OCI-LY3 (cell line): ENCODE measurements around the gene ACAD10.

ENCODE experiments used
- EZH2phosphoT487 ChIP-seq: fragments of 200-600 bp; shearing (Covaris generic); IDR thresholded peaks from 2 replicates; pipeline ENCODE4 v1.6.1; 2018; ENCODE audit warnings: antibody characterized with exemption, mixed run types, low read depth
- TF ChIP-seq, protein P1 (sequence below): fragments of 200-600, 300-600 bp; sonication (generic); IDR thresholded peaks from 2 replicates; pipeline ENCODE4 v1.5.1; 2014; ENCODE audit warnings: antibody characterized with exemption, low read length, low read depth

DNA sequence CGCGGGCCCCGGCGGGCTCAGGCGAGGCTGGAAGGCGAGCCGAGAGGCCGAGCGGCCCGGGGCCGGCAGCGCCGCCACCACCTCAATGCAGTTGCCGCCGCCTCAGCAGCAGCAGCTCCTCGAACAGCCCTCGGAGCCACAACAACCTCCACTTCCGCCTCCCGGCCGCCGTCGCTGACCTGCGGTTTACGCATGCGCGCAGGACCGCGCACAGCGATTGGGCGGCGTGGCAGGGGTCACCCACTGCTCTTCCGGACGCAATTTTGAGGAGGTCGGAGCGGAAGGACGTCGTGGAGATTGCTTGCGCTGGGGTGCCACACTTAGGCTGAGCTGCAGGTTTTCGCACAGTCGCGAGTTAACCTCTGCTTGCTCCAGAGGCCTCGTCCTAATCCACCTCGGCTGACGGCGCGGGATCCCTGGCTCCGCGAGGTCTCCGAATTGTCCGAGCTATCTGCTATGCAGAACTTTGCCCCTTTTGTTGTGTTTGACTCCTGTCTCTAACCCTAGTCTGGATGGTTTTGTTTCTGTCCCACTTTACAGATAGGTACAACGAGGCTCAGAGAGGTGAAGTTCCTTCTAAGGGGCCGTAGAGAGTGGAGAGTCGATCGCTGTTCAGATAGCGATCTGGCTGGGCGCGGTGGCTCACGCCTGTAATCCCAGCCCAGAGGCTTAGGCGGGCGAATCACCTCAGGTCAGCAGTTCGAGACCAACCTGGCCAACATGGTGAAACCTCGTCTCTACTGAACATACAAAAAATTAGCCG lies at the start of gene ACAD10, which contains the start of gene BRAP:
- TF ChIP-seq, protein P1, sequence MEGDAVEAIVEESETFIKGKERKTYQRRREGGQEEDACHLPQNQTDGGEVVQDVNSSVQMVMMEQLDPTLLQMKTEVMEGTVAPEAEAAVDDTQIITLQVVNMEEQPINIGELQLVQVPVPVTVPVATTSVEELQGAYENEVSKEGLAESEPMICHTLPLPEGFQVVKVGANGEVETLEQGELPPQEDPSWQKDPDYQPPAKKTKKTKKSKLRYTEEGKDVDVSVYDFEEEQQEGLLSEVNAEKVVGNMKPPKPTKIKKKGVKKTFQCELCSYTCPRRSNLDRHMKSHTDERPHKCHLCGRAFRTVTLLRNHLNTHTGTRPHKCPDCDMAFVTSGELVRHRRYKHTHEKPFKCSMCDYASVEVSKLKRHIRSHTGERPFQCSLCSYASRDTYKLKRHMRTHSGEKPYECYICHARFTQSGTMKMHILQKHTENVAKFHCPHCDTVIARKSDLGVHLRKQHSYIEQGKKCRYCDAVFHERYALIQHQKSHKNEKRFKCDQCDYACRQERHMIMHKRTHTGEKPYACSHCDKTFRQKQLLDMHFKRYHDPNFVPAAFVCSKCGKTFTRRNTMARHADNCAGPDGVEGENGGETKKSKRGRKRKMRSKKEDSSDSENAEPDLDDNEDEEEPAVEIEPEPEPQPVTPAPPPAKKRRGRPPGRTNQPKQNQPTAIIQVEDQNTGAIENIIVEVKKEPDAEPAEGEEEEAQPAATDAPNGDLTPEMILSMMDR = no peak
- no peak for TF ChIP-seq EZH2phosphoT487
